SK-N-MC (cell line): ENCODE data around the gene MRPS18B.

Experiments used
- EZH2 ChIP-seq: fragments of 200-600 bp; sonication (generic); IDR thresholded peaks from one replicate; pipeline ENCODE4 v1.6.1; 2017; ENCODE audit warnings: antibody characterized with exemption
- FOXP2 ChIP-seq: optimal IDR thresholded peaks from 2 replicates; pipeline ENCODE3; 2011; ENCODE audit warnings: mild to moderate bottlenecking, moderate library complexity; ENCODE audit not compliant: insufficient read depth; ENCODE audit errors: extremely low read length, control extremely low read depth
- POLR2AphosphoS5 ChIP-seq: IDR thresholded peaks from 2 replicates; pipeline ENCODE4 v1.6.1; 2012; ENCODE audit warnings: mild to moderate bottlenecking, low read depth, low read length, borderline replicate concordance

GRCh38 chr6:30591008-30591407 lies 26.6 kb upstream of the MRPS18B start:
- TF ChIP-seq EZH2: no peak
- TF ChIP-seq POLR2AphosphoS5: no peak
- TF ChIP-seq FOXP2: no peak
